Activated T-cell treated with anti-CD3 and anti-CD28 coated beads, Interleukin-2, amount 50 U/mL, for 48 hours (primary cell): ENCODE data around the gene TBC1D10B.
"Not testable (repeated sequence)": the region's sequence is repeated elsewhere in the genome, so short reads cannot be mapped to it uniquely, and the experiment has no call there.

Experiments used
- DNase-seq, 2 experiments: peaks; one replicate each; pipeline ENCODE4 v3.0.0-alpha.2; 2020

The TBC1D10B gene

DNA sequence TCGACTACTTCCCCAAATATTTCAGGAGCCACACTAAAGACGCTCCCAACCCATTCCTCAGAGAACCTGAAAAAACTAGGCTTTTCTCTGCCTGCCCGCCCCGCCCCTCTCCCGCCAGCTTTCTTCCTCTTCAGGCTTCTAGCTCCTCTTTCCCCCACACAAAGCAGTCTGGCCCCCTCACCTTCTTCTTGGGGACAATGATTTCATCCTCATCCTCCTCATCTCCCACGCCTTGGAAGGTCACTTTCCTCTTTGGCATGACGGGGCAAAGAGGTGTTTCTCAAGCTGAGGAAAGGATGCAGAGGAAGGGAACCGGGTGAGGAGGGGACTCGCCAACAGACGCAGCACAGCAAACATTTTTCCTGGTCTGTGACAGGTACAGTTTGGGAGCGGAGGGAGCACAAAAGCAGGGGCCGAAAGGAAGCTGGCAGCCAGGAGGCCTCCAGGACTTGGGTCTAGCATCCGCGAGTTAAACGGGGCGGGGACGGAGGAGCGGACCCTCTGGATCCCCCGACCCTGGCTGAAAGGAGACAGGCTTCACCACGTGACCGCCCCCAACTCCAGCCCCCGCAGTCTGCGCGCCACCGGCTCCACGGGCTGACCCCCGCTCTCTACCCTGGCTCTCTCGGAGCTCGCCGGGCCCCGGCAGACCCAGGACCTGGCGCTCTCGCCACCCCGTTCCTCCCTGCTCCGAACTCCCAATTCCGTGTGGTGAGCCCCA, 15.7 kb downstream of the TBC1D10B start:
- DNase-seq, result peak in 1 of 2 experiments; percentile 35

DNA sequence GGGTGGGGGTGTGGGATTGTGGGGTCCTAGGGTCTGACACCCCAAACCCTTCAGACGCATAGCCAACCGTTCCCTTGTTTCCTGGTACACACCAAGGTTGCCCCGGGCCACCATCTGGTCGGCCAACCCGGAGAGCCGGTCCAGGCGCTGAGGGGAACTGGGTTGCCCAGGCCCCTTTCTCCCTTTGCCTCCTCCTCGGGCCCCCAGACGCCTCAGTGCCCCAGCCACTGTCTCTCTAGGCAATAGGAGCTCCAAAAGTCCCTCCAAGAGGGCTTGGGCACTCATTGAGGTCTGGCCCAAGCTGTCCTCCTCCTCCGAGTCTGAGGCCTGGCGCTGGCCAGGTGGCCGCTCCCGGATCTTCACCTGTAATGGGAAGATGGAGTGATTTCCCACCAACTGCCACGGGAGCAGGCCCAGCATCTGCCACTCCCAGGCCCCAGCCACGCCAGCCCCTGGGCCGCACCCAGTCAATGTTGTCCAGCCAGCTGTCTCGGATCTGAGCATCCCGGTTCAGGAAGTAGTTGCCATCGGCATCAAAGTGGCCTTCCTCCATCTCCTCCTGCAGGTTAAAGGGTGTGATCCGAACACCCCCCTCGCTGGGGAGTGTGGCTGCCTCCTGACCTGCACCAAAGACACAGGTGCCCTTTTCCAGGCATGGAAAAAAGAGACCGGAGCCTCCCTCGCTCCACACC, 16.7 kb downstream of the TBC1D10B start:
- DNase-seq, result no peak

DNA sequence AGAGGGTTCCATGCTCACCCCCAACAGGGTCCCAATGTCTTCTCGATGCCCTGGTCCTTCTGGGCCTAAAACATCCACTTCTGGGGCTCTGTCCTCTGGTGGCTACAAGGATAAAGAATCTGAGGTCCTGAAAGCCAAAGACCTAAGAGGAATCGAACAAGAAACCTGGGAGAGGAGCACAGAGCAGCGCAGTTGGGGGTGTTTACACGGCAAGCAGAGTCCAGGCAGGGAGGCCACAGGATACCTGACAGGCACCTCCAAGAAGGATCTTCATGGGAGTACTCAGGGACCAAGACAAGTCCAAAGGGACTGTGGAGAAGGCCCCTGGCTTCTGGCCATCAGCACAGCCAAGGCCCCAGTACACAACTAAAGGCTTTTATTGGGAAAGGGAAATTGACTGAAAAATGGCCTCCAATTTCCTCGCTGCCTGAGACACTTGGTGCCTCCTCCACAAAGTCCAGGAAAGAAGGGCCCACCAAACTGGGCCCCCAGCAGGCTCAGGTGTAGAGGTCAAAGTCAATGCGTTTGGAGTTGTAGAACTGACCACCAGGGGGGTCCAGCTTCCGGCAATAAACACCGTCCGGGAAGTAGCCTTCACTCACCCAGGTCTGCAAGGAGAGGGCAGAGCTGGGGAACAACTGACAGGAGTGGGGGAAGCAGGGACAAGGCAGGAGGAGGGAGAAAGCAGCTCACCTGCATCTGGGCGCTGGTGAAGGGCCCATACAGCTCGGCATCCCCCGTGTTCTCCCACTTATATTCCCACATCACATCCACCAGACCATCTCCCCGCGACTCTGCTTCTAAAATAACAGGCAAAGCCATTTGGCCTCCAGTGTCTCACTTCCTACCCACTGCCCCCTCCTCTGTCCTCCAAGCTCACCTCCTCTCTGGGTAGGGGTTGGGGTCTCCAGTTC, 17.5 kb downstream of the TBC1D10B start:
- no peak for DNase-seq

DNA sequence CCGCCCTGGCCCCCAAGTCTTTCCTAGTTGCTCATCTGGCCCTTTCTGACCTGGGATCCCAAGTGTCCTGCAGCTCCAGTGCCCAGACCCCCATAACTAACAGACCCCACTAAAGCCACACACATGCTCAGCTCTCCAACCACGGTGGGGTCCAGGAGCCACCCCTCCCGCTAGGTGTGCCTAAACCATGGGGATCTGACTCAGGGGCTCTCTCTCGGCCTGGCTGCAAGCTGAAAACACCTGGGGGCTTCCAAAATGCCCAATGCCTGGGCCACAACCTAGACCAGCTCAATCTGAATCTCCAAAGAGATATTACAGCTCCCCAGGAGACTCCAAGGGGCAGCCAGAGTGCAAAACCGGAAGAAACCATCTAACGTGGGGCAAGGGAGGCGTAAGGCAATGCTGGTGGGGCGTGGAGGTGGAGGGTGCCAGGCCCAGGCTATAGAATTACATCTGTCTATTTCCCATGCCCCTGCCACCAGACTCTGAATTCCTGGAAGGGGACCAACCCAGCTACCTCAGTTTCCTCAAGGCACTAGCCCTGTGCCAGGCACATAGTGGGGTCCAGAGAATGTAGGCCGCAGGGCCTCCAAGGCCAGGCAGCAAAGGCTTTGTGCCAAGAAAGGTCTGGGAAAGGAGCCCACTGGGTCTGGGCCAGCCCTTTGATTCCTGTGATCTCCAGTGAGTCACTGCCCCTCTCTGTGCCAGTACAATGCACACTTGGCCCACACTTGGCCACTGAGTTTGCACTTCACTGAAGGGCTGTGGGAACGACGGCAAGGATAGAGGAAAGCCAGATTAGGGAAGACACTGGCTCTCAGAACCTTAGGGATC, 18.5 kb downstream of the TBC1D10B start:
- no peak for DNase-seq

DNA sequence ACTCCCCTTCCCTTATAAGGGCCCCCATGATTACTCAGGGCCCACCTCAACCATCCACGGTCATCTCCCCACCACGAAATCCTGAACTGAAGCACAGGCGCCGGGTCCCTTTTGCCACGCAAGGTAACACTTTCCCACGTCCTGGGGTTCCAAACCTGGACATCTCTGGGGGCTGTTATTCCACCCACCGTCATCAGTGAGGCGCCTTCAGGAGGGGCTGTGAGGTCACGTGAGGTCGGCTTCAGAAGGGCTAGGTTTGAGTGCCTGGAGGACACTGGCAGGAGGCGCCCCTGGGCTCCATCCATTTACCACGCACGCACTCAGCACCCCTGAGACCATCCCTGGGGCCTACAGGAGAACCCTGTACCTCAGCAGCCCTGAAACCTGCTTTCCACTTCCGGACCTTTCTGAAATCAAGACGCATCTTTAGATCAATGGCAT, 19.3 kb downstream of the TBC1D10B start:
- DNase-seq, result no peak

DNA sequence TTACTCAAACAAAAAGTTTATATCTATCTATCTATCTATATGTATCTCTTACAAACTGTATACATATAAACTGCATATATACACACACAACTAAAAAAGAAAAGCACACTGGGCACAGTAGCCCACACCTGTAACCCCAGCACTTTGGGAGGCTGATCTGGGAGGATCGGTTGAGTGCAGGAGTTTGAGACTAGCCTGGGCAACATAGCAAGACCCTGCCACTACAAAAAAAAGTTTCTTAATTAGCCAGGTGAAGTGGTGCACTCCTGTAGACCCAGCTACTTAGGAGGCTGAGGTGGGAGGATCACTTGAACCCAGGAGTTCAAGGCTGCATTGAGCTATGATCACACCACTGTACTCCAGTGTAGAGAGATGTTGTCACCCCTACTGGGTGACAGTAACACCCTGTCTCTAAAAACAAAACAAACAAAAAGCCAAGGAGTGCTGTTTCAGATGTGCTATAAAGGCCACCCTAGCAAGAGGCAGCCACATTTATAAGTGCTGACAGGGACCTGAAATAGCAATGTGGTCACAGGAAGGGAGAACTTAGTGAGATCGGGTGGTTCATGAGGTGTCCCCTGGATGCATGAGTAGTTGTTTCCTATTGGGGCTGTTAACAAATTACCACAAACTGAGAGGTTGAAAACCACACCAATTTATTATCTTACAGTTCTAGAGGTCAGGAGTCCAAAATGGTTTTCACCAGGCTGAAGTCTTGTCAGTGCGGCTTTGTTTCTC, 20.0 kb downstream of the TBC1D10B start:
- no peak for DNase-seq

DNA sequence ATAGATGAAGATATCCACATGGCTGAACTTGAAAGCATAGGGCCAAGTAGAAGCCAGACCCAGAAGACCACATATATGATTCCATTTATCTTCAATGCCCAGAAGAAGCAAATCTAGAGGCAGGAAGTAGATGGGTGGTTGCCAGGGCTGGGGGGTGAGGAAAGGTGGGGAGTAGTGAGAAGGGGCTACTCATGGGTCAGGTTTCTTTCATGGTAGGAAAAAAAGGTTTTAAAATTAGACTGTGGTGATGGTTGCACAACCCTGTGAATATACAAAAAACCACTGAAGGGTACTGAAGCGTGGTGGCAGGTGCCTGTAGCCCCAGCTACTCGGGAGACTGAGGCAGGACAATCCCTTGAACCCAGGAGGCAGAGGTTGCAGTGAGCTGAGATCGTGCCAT, 20.6 kb downstream of the TBC1D10B start:
- DNase-seq, result no peak

DNA sequence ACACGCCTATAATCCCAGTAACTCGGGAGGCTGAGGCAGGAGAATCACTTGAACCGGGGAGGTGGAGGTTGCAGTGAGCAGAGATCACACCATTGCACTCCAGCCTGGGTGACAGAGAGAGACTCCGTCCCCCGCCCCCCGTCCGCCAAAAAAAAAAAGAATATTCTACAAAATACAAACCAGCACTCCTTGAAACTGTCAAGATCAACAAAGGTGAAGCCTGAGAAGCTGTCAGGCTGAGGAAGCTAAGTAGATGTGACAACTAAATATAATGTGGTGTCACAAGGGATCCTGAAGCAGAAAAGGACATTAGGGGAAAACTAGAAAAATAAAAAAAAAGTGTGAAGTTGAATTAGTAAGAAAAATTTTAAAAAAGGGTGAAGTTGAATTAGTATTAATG, 21.4 kb downstream of the TBC1D10B start:
- DNase-seq, result no peak

DNA sequence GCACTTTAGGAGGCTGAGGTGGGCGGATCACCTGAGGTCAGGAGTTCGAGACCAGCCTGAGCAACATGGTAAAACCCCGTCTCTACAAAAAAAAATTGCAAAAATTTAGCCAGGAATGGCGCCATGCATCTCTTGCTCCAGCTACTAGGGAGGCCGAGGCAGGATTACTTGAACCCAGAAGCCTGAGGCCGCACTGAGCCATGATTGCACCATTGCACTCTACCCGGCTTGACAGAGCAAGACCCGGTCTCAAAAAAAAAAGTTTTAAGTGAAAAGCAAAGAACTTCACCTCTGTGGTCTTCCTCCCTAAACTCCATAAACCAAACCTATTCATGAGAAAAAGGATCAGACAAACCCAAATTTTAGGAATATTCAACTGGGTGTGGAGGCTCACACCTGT, 22.2 kb downstream of the TBC1D10B start:
- DNase-seq, result no peak

DNA sequence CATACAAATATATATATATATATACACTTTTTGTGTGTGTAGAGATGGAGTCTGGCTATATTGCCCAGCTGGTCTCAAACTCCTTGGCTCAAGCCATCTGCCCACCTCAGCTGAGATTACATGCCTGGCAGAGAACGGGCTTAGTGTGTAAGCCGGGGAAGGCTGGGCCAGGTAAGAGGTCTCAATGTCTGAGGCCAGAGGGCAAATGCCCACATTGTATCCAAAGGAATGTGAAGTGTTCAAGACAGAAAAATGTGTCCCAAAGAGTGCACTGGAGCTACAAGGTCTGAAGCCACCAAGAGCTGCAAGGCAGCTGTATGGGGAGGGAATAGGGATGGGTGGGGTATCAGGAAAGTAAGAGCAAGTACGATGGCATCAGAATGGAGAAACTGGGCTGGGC, 24.0 kb downstream of the TBC1D10B start:
- DNase-seq, result peak in 1 of 2 experiments; percentile 10

DNA sequence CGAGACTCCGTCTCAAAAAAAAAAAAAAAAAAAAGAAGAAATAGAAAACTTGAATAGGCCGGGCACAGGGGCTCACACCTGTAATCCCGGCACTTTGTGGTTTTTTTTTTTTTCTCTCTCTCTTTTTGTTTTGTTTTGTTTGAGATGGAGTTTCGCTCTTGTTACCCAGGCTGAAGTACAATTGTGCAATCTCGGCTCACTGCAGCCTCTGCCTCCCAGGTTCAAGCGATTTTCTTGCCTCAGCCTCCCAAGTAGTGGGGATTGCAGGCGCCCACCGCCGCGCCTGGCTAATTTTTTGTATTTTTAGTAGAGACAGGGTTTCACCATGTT, 26.8 kb downstream of the TBC1D10B start:
- DNase-seq, result peak in 1 of 2 experiments; percentile 10

DNA sequence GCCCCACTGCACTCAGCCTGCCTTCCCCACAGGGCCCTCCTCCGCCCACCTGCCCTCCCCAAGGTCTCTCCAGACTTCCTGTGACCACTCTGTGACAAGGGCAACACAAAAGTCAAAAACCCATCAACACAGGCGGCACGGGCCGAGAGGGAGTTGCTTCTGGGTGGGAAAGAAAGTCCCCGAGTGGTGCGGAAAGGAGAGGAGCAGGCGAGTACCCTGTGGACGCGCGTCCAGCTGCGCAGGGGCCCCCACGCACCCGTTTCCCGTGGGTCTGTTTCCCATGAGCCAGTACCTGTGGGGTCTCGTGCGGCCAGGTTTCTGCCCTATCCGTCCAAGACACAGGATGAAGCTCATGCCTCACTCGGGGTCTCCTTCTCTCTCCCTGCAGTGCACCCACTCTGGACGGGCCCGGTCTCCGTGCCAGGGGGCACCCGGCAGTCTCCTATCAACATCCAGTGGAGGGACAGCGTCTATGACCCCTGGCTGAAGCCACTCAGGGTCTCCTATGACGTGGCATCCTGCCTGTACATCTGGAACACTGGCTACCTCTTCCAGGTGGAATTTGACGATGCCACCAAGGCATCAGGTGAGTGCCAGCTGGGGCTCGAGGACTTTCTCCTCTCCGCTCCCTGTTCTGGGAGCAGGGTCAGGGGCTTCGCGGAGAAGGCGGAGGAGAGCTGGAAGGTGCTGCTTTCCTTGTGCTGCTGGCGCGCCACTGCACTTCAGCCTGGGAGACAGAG, 27.4 kb downstream of the TBC1D10B start:
- DNase-seq, result peak; percentile 13 to 17

DNA sequence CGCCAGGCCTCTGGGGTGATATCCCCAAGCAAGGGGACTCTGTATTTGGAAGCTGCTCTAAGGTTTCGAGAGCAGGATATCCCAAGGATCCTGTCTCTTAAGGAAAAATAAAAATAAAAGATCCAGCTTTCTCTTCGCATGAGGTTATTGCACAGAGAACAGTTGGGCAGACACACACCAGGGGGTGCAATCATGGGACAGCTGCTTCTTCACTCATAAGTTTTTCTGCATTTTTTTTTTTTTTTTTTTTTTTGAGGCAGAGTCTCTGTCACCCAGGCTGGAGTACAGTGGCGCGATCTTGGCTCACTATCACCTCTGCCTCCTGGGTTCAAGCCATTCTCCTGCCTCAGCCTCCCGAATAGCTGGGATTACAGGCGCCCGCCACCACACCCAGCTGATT, 28.3 kb downstream of the TBC1D10B start:
- peak; percentile 11 to 12 for DNase-seq

DNA sequence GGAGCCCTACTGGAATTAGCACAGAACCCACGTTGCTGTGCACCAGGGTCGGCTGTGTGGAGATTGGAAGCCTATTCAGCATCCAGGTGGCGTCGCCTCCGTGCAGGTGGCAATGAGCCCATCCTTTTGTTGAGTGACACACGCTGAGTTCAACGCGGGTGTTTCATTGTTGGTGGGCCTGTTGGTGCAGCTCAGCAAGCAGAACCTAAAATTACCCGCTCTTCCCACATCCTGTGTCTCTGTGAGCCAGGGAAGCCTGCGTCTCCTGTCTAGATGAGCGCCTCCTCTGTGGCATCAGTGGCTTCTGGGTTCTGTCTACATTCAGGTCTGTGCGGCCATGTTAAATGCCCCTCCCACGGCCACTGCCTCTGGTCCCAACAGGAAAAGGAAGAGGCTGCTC, 29.7 kb downstream of the TBC1D10B start:
- DNase-seq, result peak; percentile 19 to 30

DNA sequence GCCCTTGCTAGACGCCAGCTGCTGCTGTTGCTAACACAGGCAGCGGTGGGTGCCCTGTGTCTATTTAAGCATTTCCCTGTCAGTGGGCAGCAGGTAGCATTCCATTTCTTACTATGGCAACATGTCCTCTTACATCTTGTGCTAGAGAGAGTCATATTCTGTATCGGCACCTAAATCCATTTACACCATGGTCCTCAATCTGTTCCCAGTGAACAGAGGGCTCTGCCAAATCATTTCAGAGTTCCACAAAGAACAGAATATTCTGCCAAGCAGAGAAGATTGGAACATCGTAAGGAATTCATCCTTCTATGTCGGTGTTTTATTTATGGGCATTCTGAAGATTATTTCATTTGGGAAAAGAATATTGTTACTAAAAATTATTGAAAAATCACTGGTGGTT, 31.6 kb downstream of the TBC1D10B start:
- DNase-seq, result not testable (repeated sequence)

DNA sequence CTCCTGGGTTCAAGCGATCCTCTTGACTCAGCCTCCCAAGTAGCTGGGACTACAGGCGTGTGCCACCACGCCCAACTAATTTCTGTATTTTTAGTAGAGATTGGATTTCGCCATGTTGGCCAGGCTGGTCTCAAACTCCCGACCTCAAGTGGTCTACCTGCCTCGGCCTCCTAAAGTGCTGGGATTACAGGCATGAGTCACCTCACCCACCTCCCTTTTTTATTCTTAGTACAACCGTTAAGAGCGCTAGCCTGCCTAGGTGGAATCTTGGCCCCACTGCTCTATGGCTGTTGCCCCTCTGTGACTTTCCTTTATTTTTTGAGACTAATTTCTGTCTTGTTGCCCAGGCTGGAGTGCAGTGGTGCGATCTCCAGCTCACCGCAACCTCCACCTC, 32.3 kb downstream of the TBC1D10B start:
- DNase-seq, result peak in 1 of 2 experiments; percentile 9

DNA sequence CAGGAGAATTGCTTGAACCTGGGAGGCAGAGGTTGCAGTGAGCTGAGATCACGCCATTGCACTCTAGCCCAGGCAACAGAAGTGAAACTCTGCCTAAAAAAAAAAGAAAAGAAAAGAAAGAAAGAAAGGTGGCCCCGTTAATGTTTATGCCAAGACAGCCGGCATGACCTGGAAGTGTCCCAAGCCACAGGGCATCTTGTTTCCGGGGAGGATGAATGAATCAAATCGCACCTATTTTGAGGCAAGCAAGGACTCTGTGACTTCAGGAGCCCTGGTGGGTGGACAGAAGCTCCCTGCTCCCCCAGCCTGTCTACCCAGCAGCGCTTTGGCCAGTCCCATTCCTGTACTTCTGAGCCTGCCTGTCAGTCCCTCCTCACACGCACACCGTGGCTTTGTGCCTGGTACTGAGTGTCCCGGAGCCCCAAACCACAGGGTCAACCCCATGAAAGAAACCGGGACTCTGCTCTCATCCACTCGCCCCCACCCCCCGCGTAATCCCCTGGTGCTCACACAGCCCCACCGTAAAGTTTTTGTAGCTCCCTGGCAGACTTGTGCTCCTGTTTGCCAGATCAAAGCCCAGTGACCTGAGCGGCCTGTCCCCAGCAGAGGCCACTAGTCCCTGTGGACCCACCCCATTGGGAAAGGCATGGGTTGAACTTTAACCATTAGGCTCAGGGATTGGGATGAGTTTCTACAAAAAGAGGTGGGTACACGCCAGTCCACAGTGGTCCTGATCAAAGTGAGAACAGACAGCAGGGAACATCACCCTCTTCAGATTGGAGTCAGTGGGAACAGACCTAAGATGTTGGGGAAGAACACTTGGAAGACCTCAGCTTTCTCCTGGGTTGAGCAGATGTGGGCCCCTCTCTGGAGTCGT, 34.5 kb downstream of the TBC1D10B start:
- DNase-seq, result peak in 1 of 2 experiments; percentile 49

DNA sequence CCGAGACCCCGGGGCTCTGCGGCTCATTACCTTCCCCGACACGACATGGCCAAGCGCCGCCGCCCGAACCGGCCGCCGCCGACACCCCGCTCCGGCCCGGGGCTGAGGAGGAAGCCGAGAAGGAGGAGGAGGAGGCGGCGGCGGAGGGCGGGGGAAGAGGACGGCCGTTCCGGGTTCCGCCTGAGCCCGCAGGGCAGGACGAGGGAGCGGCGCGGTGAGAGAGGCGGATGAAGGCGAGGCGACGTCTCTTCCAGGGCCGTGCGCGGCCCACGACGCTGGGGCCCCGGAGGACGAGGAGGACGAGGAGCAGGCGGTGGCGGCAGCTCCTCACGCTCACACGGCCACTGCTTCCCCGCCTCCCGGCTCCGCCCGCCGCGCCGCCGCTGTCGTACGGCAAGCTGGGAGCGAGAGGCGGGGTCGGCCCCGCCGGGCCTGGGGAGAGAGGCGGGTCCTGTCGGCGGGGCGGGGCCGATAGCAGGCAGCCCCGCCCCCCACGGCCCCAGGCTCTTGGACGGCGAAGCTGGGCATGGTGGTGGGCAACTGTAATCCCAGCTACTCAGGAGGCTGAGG, 35.2 kb downstream of the TBC1D10B start:
- peak; percentile 90 to 92 for DNase-seq

DNA sequence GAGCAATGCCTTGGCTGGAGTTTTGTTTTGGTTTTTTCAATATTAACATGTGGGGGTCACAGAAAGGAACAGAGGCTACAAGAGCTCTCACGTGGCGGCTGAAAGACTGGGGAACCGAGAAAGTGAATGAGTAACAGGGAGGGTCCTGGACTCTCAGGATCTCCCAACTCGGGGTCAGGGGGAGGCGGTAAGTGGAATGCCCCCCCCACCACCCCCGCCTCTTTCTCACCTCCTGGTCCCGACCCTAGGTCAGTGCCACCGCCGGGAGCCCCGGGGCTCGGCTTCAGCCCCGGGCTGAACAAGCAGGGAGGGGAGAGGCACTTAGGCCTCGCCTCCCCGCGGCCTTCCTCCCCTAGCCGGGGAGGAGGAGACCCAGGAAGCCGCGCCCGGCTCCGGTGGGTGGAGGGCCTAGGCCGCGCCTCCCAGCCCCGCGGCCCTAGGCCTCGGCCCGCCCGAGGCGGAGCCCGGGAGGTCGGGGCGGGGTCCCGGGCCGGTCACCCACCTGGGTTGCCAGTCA, 35.8 kb downstream of the TBC1D10B start:
- peak; percentile 90 to 93 for DNase-seq
